HG02870 (cell line): ENCODE results near the gene ACTN3.
"Not testable (repeated sequence)": the region's sequence is repeated elsewhere in the genome, so short reads cannot be mapped to it uniquely, and the experiment has no call there.

Source experiments
- ATAC-seq: cut with Tn5 transposase; IDR thresholded peaks from one replicate; pipeline ENCODE4 v1.9.1; 2021; ENCODE audit warnings: mild to moderate bottlenecking, moderate library complexity; ENCODE audit not compliant: unreplicated experiment

ACTN3 gene

DNA sequence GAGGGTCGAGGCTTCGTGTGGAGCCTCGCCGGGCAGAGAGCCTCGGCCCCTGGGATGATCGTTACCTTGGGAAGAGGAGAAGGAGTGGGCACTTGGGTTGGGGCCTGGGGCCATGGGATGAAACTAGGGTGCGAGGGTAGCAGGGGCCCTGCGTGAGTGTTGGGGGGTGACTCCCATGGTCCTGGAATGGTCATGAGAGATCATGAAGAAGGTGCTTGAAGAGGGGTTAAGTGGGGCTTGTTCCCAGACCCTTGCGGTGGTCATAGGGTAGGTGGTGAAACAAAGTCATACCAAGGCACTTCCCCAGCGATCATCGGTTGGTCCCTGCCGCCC, 46.6 kb downstream of the ACTN3 start:
- ATAC-seq: peak; percentile 13

DNA sequence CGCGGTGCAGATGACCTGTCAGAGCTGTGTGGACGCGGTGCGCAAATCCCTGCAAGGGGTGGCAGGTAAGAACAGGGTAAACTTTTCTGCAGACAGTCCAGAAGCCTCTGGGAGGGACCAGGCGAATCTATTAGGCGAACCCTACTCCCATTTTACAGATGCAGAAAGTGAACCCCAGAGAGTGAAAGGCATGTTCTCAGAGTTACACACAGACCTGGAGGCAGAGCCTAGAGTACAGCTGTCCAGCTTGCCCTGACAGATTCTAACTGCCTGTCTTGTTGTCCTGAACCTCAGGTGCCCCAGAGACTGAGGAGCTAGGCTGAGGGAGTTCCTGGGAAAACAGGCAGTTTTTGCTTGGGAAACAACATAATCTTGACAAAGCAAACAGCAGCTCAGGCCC, 46.9 kb downstream of the ACTN3 start:
- ATAC-seq: no peak

DNA sequence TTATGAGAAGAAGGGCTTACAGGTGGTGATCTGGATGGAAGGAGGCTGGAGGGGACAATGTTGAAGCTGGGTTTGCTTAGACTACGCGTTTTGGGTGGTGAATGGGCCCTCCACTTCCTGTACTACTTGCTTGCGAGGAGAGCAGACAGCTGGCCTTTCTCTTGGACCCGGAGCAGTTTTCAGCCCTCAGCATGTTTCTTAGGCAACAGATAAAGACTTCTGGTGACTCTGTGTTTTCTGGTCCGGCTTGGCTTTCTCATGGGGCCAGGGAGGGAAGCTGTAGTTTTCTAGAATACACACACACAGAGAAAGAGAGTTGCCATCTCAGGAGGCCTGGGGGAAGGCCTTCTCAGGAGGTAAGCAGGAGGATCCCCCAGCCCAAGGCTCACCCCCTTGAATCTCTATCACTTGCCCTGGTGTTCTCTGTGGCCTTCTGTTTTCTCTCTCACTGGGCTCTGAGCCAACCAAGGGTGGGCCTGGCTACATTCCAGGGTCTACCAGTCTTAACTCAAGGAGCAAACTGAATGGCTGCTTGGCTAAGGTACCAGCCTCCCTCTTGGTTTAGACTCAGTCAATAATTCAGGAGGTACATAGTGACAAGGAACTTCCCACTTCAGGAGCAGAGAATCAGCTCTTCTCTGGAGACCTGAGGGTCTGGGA, 48.7 kb downstream of the ACTN3 start:
- ATAC-seq: no peak

DNA sequence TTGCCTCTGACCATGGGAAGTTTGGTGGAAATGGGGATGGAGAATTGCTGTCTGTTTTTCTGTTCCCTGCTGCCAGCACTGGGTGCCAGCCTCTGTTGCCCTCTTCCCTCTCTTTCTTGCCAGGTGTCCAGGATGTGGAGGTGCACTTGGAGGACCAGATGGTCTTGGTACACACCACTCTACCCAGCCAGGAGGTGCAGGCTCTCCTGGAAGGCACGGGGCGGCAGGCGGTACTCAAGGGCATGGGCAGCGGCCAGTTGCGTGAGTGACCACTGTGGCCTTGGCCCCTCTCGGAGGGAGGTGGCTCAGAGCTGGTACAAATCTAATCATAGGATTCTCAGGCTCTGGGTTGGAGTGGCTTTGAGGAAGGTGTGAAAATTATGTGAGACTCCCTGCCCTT, 52.3 kb downstream of the ACTN3 start:
- ATAC-seq: no peak

DNA sequence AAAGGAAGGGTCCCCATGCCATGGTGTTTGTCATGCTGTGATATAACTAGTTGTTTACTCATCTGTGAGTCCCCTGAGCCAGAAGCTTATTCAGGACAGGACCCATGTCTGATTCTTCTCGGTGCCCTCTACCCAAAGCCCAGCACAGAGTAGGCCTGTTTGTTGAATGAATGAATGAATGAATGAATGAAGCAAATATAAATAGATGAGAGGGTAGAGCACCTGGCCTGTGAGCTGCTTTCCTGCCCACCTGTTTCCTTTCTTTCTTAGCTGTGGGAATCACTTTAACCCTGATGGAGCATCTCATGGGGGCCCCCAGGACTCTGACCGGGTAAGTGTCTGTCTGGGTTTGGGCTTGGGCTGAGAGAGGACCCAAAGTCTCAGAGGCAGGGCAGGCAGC, 53.5 kb downstream of the ACTN3 start:
- no peak for ATAC-seq

DNA sequence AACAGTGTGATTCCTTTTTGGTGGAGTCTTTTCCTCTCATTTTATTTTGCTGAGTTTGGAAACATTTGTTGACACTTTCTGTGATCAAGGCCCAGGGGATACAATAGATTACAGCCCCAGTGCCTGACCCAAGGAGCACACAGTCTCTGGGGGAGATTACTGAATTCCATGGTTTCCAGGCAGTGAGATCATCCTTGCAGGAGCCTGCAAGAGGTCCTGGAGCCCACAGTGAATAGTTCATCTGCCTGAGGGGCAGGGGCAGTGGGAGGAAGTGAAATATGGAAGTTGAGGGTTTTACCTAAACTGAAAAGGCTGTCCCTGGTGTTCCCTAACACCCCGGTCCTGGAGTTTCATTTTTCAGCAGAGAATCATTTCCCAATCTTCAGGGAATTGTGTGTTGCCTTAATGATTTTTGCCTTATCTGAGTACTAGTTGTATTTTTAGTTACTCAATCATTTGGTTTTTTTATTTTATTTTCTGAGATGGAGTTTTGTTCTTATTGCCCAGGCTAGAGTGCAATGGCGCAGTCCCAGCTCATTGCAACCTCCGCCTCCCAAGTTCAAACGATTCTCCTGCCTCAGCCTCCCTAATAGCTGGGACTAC, 54.0 kb downstream of the ACTN3 start:
- ATAC-seq: no peak

DNA sequence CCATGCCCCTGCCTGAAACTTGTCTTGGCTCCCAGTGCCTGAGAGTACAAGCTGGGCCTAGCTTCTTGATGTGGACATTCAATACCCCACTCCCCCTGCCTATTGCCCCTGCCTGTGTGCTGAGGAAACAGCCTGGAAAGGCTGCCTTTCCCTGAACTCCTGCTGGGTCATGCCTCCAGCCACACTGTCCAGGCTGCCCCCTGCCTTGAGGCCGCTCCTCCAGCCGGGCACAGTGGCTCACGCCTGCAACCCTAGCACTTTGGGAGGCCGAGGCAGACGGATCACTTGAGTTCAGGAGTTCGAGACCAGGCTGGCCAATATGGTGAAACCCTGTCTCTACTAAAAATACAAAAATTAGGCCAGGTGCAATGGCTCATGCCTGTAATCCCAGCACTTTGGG, 56.4 kb downstream of the ACTN3 start:
- no peak for ATAC-seq

DNA sequence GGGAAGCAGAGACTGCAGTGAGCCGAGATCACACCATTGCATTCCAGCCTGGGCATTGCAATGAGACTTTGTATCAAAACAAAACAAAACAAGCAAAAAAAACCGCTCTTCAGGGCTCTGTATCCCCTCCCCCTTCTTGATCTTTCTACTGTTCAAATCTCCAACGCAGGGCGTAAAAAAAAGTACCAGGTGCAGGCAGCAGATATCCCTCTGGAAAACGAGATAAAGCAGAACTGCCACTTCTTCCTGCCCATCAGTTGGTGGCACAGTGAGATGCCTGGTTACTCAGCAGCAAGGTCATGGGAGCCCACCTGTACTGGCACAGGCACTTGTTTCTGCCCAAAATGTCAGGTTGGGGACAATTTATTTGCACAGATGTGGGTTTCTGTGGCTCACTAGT, 57.5 kb downstream of the ACTN3 start:
- no peak for ATAC-seq

DNA sequence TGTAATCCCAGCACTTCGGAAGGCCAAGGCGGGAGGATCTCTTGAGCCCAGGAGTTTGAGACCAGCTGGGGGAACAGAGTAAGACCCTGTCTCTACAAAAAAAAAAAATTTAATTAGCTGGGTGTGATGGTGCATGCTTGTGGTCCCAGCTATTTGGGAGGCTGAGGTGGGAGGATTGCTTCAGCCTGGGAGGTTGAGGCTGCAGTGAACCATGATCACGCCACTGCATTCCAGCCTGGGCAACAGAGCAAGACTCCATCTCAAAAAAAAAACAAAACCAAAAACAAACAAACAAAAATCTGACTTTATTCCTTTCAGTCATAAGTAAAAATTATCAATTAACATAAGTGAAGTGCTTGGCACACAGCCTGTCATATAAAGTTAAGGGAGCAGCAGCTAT, 59.9 kb downstream of the ACTN3 start:
- not testable (repeated sequence) for ATAC-seq

DNA sequence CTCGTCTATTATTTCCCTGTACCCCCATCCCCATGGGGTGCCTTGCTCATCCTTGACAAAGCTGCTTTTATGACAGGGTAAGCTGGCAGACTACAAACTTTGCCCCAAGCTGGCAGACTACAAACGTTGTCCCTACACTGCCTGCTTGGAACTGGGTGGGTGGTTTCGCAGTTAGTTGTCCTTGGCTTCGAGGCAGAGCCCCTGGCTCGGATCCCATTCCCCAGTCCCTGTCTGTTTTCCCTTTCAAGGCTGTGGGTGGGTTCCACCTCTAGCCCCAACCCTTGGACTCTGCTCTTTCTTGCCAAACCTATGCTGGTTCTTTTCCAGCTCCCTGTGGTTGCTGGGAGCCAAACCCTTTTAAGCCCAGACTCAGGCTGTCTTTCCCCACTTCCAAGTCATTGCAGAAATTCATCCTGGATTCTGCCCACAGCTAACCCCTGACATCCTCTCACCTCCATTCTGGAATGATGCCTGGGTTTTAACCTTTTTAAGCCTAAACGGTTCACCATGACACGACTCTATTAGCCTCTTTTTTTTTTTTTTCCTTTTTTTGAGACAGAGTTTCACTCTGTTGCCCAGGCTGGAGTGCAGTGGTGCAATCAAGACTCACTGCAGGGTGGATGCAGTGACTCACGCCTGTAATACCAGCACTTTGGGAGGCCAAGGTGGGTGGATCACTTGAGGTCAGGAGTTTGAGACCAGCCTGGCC, 60.6 kb downstream of the ACTN3 start:
- no peak for ATAC-seq

DNA sequence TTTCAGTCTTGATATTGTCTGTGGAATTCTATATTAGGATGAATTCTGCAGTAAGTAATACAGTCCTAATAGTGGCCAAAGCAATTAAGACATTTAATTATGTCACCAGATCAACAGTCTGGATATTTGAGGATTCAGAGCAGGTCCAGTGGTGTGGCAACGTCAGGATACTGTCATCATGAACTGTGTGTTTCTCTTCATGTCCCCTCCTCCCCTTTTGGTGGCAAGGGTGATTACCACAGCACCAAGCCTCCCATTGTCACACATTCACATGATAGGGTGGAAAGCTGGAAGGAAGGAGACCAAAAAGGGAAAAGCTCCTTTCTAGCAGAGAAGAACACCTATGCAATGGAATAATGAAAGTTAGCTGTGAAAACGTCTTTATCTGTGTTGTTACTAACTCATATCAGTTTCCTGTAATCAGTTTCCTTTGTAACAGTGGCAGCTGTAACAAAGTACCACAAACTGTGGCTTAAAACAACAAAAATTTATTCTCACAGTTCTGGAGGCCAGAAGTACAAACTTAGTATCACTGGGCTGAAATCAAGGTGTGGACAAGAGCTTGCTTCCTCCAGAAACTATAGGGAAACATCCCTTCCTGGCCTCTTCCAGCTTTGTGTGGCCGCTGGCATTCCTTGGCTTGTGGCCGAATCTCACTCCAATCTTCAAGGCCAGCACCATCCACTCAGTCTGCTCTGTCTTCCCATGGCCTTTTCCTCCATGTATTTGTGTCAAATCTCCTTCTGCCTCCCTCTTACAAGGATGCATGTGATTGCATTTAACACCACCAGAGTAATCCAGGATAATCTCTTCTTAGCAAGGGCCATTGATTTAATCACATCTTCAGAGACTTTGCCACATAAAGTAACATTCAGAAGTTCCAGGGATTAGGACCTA, 63.3 kb downstream of the ACTN3 start:
- ATAC-seq: no peak

DNA sequence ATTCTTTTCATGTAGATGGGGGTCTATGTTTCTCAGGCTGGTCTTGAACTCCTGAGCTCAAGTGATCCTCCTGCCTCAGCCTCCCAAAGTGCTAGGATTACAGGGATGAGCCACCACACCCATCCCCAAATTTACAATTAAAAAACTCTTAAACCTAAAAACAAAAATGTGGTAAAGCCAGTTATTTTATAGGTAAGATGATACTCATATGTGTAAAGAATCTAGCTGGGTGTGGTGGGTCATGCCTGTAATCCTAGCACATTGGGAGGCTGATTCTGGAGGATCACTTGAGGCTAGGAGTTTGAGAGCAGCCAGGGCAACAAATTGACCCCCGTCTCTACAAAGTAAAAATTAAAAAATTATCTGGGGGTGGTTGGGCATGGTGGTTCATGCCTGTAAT, 65.8 kb downstream of the ACTN3 start:
- ATAC-seq: no peak
